GM21447 (cell line): ENCODE data around the gene PLPP7.
"Not testable (repeated sequence)": the region's sequence is repeated elsewhere in the genome, so short reads cannot be mapped to it uniquely, and the experiment has no call there.

Experiments
- ATAC-seq: cut with Tn5 transposase; IDR thresholded peaks from one replicate; pipeline ENCODE4 v1.9.1; 2021; ENCODE audit not compliant: unreplicated experiment

Gene PLPP7

GRCh38 chr9:131289301-131290035, at the start of gene PLPP7:
PLPP7 (plus strand) TSS chr9:131289723; CDS start chr9:131289998, 275 bp downstream.
- ATAC-seq = no peak

- no peak for ATAC-seq
Measured at GRCh38 chr9:131240047-131240921, 49.2 kb upstream of the PLPP7 start.

- ATAC-seq = not testable (repeated sequence)
Measured at GRCh38 chr9:131244331-131244730, 45.2 kb upstream of the PLPP7 start.

- no peak for ATAC-seq
Measured at GRCh38 chr9:131246618-131247017, 42.9 kb upstream of the PLPP7 start.

- ATAC-seq = peak; percentile 3
Measured at GRCh38 chr9:131252120-131252519, 37.4 kb upstream of the PLPP7 start.

- no peak for ATAC-seq
Measured at GRCh38 chr9:131253891-131254491, 35.5 kb upstream of the PLPP7 start.

GRCh38 chr9:131254626-131255025, 34.9 kb upstream of the PLPP7 start:
- no peak for ATAC-seq

GRCh38 chr9:131255676-131256197, 33.8 kb upstream of the PLPP7 start:
- no peak for ATAC-seq

GRCh38 chr9:131257266-131258025, 32.1 kb upstream of the PLPP7 start:
- ATAC-seq = no peak

- no peak for ATAC-seq
Measured at GRCh38 chr9:131258186-131258585, 31.3 kb upstream of the PLPP7 start.

- no peak for ATAC-seq
Measured at GRCh38 chr9:131258698-131259431, 30.7 kb upstream of the PLPP7 start.

GRCh38 chr9:131259432-131259898, 30.1 kb upstream of the PLPP7 start:
- no peak for ATAC-seq

- ATAC-seq = no peak
Measured at GRCh38 chr9:131259916-131260597, 29.5 kb upstream of the PLPP7 start.

GRCh38 chr9:131260751-131261452, 28.6 kb upstream of the PLPP7 start:
- no peak for ATAC-seq

GRCh38 chr9:131262327-131263032, 27.0 kb upstream of the PLPP7 start:
- ATAC-seq = no peak

- not testable (repeated sequence) for ATAC-seq
Measured at GRCh38 chr9:131263033-131263343, 26.5 kb upstream of the PLPP7 start.

- no peak for ATAC-seq
Measured at GRCh38 chr9:131263701-131264100, 25.8 kb upstream of the PLPP7 start.

GRCh38 chr9:131264231-131264630, 25.3 kb upstream of the PLPP7 start:
- no peak for ATAC-seq
